Ovary (tissue), 9 donors: ENCODE measurements around the gene PCED1B. TPM values are rescaled to one million over a fixed set of nuclear protein-coding genes. Genes with fewer than 3 reads are reported as not detected.
"Not testable (repeated sequence)": the region's sequence is repeated elsewhere in the genome, so short reads cannot be mapped to it uniquely, and the experiment has no call there.

Source experiments
- DNase-seq, 5 donors: peaks; one replicate each; pipeline ENCODE4 v3.0.0-alpha.2; 2019 to 2020
- H3K27ac ChIP-seq, 2 donors: fragments of 200-600 bp; one replicate each; pipeline versions ENCODE4 v1.5.1 to v1.8.0; 2019 to 2022
- H3K27me3 ChIP-seq: fragments of 200-600 bp; one replicate; pipeline ENCODE4 v1.8.0; 2022
- H3K36me3 ChIP-seq: fragments of 200-600 bp; sonication (generic); one replicate; pipeline ENCODE4 v1.5.1; 2019
- H3K4me1 ChIP-seq: one replicate; pipeline ENCODE4 v1.8.1; 2013; ENCODE audit warnings: mild to moderate bottlenecking, moderate library complexity; ENCODE audit not compliant: insufficient read depth
- H3K4me3 ChIP-seq: fragments of 200-600 bp; sonication (generic); one replicate; pipeline ENCODE4 v1.5.1; 2017
- H3K9me3 ChIP-seq, 2 donors: fragments of 200-600 bp in 1 of 2; sonication (generic) in 1 of 2; one replicate each; pipeline versions ENCODE4 v1.5.1 to v1.8.1; 2013 to 2019; ENCODE audit warnings: mild to moderate bottlenecking in 1 of 2, moderate library complexity in 1 of 2
- EP300 ChIP-seq: sonication (generic); formaldehyde crosslinking; IDR thresholded peaks from one replicate; pipeline ENCODE4 v1.6.1; 2017; ENCODE audit warnings: antibody characterized with exemption
- POLR2A ChIP-seq: fragments of 450-650 bp; IDR thresholded peaks from one replicate; pipeline ENCODE4 v1.6.1; 2017; ENCODE audit warnings: antibody characterized with exemption, mild to moderate bottlenecking, moderate library complexity
- WGBS, 3 donors: extraction: QIAGEN DNeasy Blood & Tissue Kit in 1 of 3; methylation state at CpG; one replicate each; pipeline versions ENCODE4 v1.1.5 to v1.1.7; 2013 to 2017; 5-methylcytosine and 5-hydroxymethylcytosine counted together
- intact Hi-C, 4 donors: fragments of 100-400 bp; cut with DNase I; formaldehyde crosslinking; loops; one replicate each; pipeline versions ENCODE4 v1.11.0 to v1.15.1; 2022 to 2023
- polyA plus RNA-seq, 2 donors: library from polyadenylated mRNA; stranded (reverse); fragments of 200-250 nt in 1 of 2; fragments of 350-450 nt in 1 of 2; fragmentation: Illumina TruSeq in 1 of 2; extraction: RNeasy Lipid Tissue Mini Kit (QIAGEN cat#74804) in 1 of 2; gene quantifications; one replicate each; pipeline ENCODE4 v1.2.3, GENCODE V29; 2013 to 2014
- total RNA-seq, 7 donors: library from RNA; depleted of rRNA in 2 of 7; stranded (reverse); fragments of >200 nt in 2 of 7; fragmentation: NEBNext Ultra II Directional in 3 of 7; extraction: Animal tissue kit (Norgen Biotek cat#: 25700) in 3 of 7; gene quantifications; one replicate each; pipeline versions ENCODE4 v1.1.0 to v1.2.4, GENCODE V29; 2016 to 2023
- TF ChIP-seq, protein P1 (sequence below), 3 donors: fragments of 450-650 bp in 2 of 3; fragments of 200-600 bp in 1 of 3; IDR thresholded peaks; one replicate each; pipeline versions ENCODE4 v1.5.1 to v1.8.0; 2016 to 2022; ENCODE audit warnings: antibody characterized with exemption in 3 of 3, mild to moderate bottlenecking in 1 of 3
- donor health status: DM: no; HTN: no; CAD: no; lungs with moderate emphysema.
- donor health status: DM: no; HTN: no; CAD: no.
- donor health status: Bipolar disorder and iron deficiency.
- donor health status: DM: yes; HTN: yes; CAD: no.
- donor health status: DM: no; HTN: no; CAD: no.
- donor health status: DM: yes; HTN: yes; CAD: no.

PCED1B gene
- total and polyA plus RNA-seq, 9 donors = 9.9 to 27.2 (median 13.0) TPM

DNA sequence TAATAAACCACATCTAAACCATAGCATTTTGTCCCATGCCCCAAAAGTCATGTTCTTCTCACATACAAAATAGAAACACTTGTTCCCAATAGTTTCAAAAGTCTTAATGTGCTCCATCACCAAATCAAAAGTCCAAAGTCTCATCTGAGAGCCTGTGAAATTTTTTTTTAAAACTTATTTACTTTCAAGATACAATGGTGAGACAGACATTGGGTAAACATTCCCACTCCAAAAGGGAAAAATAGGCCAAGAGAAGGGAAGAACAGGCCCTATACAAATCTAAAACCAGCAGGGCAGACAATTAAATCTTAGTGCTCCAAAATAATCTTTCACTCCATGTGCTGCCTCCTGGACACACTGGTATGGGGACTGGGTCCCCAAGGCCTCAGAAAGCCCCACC lies 84.7 kb downstream of the PCED1B start:
- Histone ChIP-seq H3K4me3 (no peak overlapping the region), H3K27me3 (no peaks in the 10 kb centered on the region), H3K27ac (no peak overlapping the region), H3K4me1 (peaks cover 3% of the 10 kb centered on the region), H3K9me3 (no peaks in the 10 kb centered on the region), H3K36me3 (no peaks in the 10 kb centered on the region)
- intact Hi-C loops = no loop called here
- no peak for TF ChIP-seq POLR2A
- TF ChIP-seq, protein P1, sequence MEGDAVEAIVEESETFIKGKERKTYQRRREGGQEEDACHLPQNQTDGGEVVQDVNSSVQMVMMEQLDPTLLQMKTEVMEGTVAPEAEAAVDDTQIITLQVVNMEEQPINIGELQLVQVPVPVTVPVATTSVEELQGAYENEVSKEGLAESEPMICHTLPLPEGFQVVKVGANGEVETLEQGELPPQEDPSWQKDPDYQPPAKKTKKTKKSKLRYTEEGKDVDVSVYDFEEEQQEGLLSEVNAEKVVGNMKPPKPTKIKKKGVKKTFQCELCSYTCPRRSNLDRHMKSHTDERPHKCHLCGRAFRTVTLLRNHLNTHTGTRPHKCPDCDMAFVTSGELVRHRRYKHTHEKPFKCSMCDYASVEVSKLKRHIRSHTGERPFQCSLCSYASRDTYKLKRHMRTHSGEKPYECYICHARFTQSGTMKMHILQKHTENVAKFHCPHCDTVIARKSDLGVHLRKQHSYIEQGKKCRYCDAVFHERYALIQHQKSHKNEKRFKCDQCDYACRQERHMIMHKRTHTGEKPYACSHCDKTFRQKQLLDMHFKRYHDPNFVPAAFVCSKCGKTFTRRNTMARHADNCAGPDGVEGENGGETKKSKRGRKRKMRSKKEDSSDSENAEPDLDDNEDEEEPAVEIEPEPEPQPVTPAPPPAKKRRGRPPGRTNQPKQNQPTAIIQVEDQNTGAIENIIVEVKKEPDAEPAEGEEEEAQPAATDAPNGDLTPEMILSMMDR (IDR thresholded peaks at IDR 0.05) = no peak
- TF ChIP-seq EP300 = no peak
- no peak for DNase-seq

DNA sequence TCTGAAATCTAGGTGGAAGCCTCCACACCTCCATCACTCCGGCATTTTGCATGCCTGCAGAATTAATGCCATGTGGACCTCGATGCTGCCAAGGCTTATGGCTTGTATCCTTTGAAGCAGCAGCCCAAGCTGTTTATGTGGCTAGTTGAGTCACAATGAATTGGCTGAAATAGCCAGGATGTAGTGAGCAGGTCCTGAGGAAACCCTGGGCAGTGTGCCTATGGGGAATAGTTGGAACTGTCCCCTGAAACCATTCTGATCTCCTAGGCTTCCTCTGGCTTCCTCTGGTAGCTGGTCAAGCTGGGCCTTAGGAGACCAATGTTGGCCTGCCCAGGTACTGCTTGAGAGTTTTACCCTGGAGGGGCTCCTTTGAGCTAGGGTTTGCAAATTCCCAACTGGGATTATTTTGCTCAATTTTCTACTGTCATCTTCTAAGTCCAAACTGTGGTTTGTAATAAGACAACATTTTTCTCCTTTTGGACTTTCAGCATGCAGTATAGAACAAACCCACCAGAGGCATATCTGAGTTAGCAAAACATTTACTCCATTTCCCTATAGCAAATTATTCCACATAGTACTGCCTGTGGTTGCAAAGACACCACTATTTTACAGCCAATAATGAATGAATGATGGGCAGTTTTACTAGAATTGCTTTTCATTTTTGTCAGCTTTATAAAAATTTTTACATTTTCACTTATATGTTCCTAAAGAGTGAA lies 85.5 kb downstream of the PCED1B start:
- Histone ChIP-seq H3K9me3 (no peaks in the 10 kb centered on the region), H3K36me3 (no peaks in the 10 kb centered on the region), H3K27me3 (no peaks in the 10 kb centered on the region), H3K4me1 (peaks cover 3% of the 10 kb centered on the region), H3K27ac (no peak overlapping the region), H3K4me3 (no peak overlapping the region)
- WGBS, 3 donors = 89% methylated on average over 2 of the region's 2 CpGs
- intact Hi-C loops = no loop called here
- no peak for DNase-seq
- TF ChIP-seq, protein P1 (IDR thresholded peaks at IDR 0.05) = no peak
- no peak for TF ChIP-seq EP300
- TF ChIP-seq POLR2A = no peak

DNA sequence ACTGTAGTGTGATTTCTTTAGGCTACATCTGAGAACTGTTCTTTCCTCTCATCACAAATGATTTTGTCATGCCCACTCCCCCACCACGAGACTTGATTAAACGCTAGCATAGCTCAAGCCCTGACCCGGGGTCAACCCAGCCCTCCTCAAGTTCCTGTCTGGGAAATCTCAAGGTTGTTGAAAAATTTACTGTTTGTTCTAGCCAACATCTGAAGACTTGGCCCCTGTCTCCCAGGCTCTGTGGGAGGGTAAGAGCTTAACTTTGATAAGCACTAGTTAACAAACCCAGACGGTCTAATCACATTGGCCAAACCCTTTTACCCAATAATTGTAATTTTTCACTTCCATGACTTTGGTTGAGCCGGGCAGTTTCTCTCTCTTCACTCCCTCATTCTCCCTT lies 86.5 kb downstream of the PCED1B start:
- 3 to 14% (median 8%) methylated on average over 5 of the region's 5 CpGs for WGBS, 3 donors
- Histone ChIP-seq H3K36me3 (no peaks in the 10 kb centered on the region), H3K27me3 (no peaks in the 10 kb centered on the region), H3K27ac (peak overlapping the region in 1 of 2 donors; percentile 16), H3K4me3 (no peak overlapping the region), H3K9me3 (no peaks in the 10 kb centered on the region), H3K4me1 (peaks cover 3% of the 10 kb centered on the region)
- TF ChIP-seq EP300 (no peak), POLR2A (no peak)
- TF ChIP-seq, protein P1 (IDR thresholded peaks at IDR 0.05) = no peak
- intact Hi-C loops = no loop called here
- peak; percentile 47 to 66 (median 54) for DNase-seq

DNA sequence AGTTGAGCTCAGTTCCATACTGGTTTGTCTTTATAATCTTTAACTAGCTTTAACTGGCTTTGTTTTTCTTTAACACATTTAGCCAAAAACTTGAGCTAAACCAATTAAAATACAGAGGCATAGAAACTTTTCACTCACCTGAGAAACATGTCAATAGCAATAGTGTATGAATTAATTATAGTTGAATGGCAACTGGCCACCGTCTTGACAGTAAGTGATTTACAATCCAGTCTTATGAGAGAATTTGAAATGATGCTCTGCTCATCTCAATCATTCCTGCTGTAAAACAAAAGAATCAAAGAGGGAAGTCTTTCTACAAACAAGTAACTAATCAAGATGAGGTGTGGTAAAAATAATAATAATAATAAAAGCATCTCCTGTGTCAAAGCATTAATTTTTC lies 86.9 kb downstream of the PCED1B start:
- no peak for DNase-seq
- TF ChIP-seq, protein P1 (IDR thresholded peaks at IDR 0.05) = no peak
- TF ChIP-seq EP300 (no peak), POLR2A (no peak)
- Histone ChIP-seq H3K4me3 (no peak overlapping the region), H3K4me1 (peaks cover 3% of the 10 kb centered on the region), H3K27me3 (no peaks in the 10 kb centered on the region), H3K36me3 (no peaks in the 10 kb centered on the region), H3K27ac (no peak overlapping the region), H3K9me3 (no peaks in the 10 kb centered on the region)
- 0 to 91% (median 75%) methylated on average over 1 of the region's 1 CpG for WGBS, 3 donors
- intact Hi-C loops = no loop called here

DNA sequence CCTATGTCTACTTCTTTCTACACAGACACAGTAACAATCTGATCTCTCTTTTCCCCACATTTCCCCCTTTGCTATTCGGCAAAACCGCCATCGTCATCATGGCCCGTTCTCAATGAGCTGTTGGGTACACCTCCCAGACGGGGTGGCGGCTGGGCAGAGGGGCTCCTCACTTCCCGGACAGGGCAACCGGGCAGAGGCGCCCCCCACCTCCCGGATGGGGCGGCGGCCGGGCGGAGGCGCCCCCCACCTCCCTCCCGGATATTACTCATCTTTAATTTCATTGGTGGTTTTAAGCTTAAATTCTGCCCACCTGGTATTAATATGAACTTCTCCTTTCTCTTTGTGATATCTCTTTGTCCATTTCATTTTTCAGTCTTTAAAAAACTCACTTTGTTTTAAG lies 90.9 kb downstream of the PCED1B start:
- DNase-seq, H3K27ac ChIP-seq, intact Hi-C loops, H3K27me3 ChIP-seq, H3K4me3 ChIP-seq, H3K9me3 ChIP-seq, H3K36me3 ChIP-seq, H3K4me1 ChIP-seq: not testable (repeated sequence)
- WGBS, 3 donors = 90 to 98% (median 93%) methylated on average over 16 of the region's 16 CpGs
